Measurements from ENCODE around the gene ZNF594.
"Not testable (repeated sequence)": the region's sequence is repeated elsewhere in the genome, so short reads cannot be mapped to it uniquely, and the experiment has no call there.

The ZNF594 gene

GRCh38 chr17:5194346-5194745 is 2.7 kb upstream of the ZNF594 start:
- no peak for TF ChIP-seq CTCF (IDR thresholded peaks at IDR 0.05; ENCODE audit: low read depth, low read length)
- H3K4me3 ChIP-seq (ENCODE audit: low read depth, low read length): no peak overlapping the region

GRCh38 chr17:5184288-5184687 is 7.4 kb downstream of the ZNF594 start:
- H3K4me3 ChIP-seq (ENCODE audit: low read depth, low read length): no peak overlapping the region
- TF ChIP-seq CTCF (IDR thresholded peaks at IDR 0.05; ENCODE audit: low read depth, low read length): no peak

GRCh38 chr17:5183410-5183793 is 8.3 kb downstream of the ZNF594 start:
- H3K4me3 ChIP-seq (ENCODE audit: low read depth, low read length): no peak overlapping the region
- TF ChIP-seq CTCF (IDR thresholded peaks at IDR 0.05; ENCODE audit: low read depth, low read length): no peak

GRCh38 chr17:5182597-5183409 is 8.9 kb downstream of the ZNF594 start:
- TF ChIP-seq CTCF (IDR thresholded peaks at IDR 0.05; ENCODE audit: low read depth, low read length): no peak
- H3K4me3 ChIP-seq (ENCODE audit: low read depth, low read length): no peak overlapping the region

- no peak overlapping the region for H3K4me3 ChIP-seq (ENCODE audit: low read depth, low read length)
- no peak for TF ChIP-seq CTCF (IDR thresholded peaks at IDR 0.05; ENCODE audit: low read depth, low read length)
These were observed 10.0 kb downstream of the ZNF594 start for GRCh38 chr17:5181509-5182305.

GRCh38 chr17:5179003-5179402 is 12.7 kb downstream of the ZNF594 start:
- H3K4me3 ChIP-seq (ENCODE audit: low read depth, low read length): no peak overlapping the region
- TF ChIP-seq CTCF (IDR thresholded peaks at IDR 0.05; ENCODE audit: low read depth, low read length): no peak

- not testable (repeated sequence) for H3K4me3 ChIP-seq (ENCODE audit: low read depth, low read length)
These were observed 16.6 kb downstream of the ZNF594 start for GRCh38 chr17:5175027-5175426.

- not testable (repeated sequence) for H3K4me3 ChIP-seq (ENCODE audit: low read depth, low read length)
These were observed 25.7 kb downstream of the ZNF594 start for GRCh38 chr17:5165791-5166564.
